GM23338 (cell line): Measurements from ENCODE around the gene FOXJ1. TPM values are rescaled to one million over a fixed set of nuclear protein-coding genes. Genes with fewer than 3 reads are reported as not detected.

Experiments
- ATAC-seq: fragments of 200-7000 bp; cut with Tn5 transposase; 3 replicates; pipeline ENCODE4 v1.9.1; 2020
- DNase-seq: peaks from one replicate; pipeline ENCODE4 v3.0.0-alpha.2; 2015; ENCODE audit warnings: low spot score
- H2AFZ ChIP-seq: fragments of 200-600 bp; sonication (generic); 2 replicates; pipeline ENCODE4 v1.8.0; 2016; ENCODE audit warnings: antibody characterized with exemption, mild to moderate bottlenecking, moderate library complexity
- H3F3A ChIP-seq: fragments of 200-600 bp; sonication (generic); replicated peaks from 2 replicates; pipeline ENCODE4 v1.8.0; 2017; ENCODE audit warnings: antibody characterized with exemption, mixed run types, low read depth
- H3K27ac ChIP-seq: fragments of 200-600 bp; sonication (generic); 2 replicates; pipeline ENCODE4 v1.6.1; 2016; ENCODE audit warnings: low read depth
- H3K27me3 ChIP-seq: fragments of 200-600 bp; sonication (generic); 2 replicates; pipeline ENCODE4 v1.8.0; 2016; ENCODE audit warnings: mild to moderate bottlenecking, mixed run types, moderate library complexity; ENCODE audit not compliant: insufficient read depth
- H3K36me3 ChIP-seq: fragments of 200-600 bp; sonication (generic); 2 replicates; pipeline ENCODE4 v1.8.0; 2016; ENCODE audit warnings: mild to moderate bottlenecking; ENCODE audit not compliant: insufficient read depth
- H3K4me1 ChIP-seq: fragments of 200-600 bp; sonication (generic); 2 replicates; pipeline ENCODE4 v1.8.0; 2016; ENCODE audit warnings: mild to moderate bottlenecking, moderate library complexity; ENCODE audit not compliant: insufficient read depth
- H3K4me2 ChIP-seq: fragments of 200-600 bp; sonication (generic); 2 replicates; pipeline ENCODE4 v1.7.1; 2017; ENCODE audit warnings: mixed run types
- H3K4me3 ChIP-seq: fragments of 200-600 bp; sonication (generic); 2 replicates; pipeline ENCODE4 v1.6.1; 2016; ENCODE audit warnings: mixed run types
- H3K79me2 ChIP-seq: fragments of 200-600 bp; sonication (generic); replicated peaks from 2 replicates; pipeline ENCODE4 v1.8.0; 2017; ENCODE audit warnings: mild to moderate bottlenecking; ENCODE audit not compliant: insufficient read depth
- H3K9me2 ChIP-seq: fragments of 200-600 bp; sonication (generic); 2 replicates; pipeline ENCODE4 v1.8.0; 2017; ENCODE audit not compliant: insufficient read depth
- H4K20me1 ChIP-seq: fragments of 200-600 bp; sonication (generic); replicated peaks from 2 replicates; pipeline ENCODE4 v1.8.0; 2017; ENCODE audit warnings: mild to moderate bottlenecking; ENCODE audit not compliant: insufficient read depth
- H3K27ac Mint-ChIP-seq: 2 replicates; pipeline ENCODE4 v1.8.0; 2020; ENCODE audit warnings: inconsistent platforms, mild to moderate bottlenecking, moderate library complexity, mixed read lengths
- H3K27me3 Mint-ChIP-seq: 3 replicates; pipeline ENCODE4 v1.8.0; 2022; ENCODE audit warnings: low read depth, mild to moderate bottlenecking, moderate library complexity, mixed read lengths, inconsistent platforms; ENCODE audit not compliant: insufficient read depth, poor library complexity
- H3K36me3 Mint-ChIP-seq: 3 replicates; pipeline ENCODE4 v1.8.0; 2021; ENCODE audit warnings: low read depth, mild to moderate bottlenecking, inconsistent platforms, moderate library complexity, mixed read lengths
- H3K4me1 Mint-ChIP-seq: 3 replicates; pipeline ENCODE4 v1.8.0; 2020; ENCODE audit warnings: mild to moderate bottlenecking, inconsistent platforms, mixed read lengths
- H3K4me3 Mint-ChIP-seq: 3 replicates; pipeline ENCODE4 v1.8.0; 2021; ENCODE audit warnings: moderate library complexity, mild to moderate bottlenecking, inconsistent platforms, mixed read lengths
- H3K9me3 Mint-ChIP-seq: 3 replicates; pipeline ENCODE4 v1.8.0; 2020; ENCODE audit warnings: moderate library complexity, mild to moderate bottlenecking, inconsistent platforms, mixed read lengths
- CREB1 ChIP-seq: fragments of 250-450 bp; sonication (Bioruptor Pico); IDR thresholded peaks from 2 replicates; pipeline ENCODE4 v1.5.0; 2020; ENCODE audit warnings: low read depth, mild to moderate bottlenecking, moderate library complexity
- EZH2 ChIP-seq: fragments of 200-600 bp; sonication (generic); IDR thresholded peaks from one replicate; pipeline ENCODE4 v1.8.0; 2017; ENCODE audit warnings: antibody characterized with exemption, mild to moderate bottlenecking, low read depth; ENCODE audit not compliant: unreplicated experiment
- EZH2phosphoT487 ChIP-seq: fragments of 200-600 bp; sonication (generic); IDR thresholded peaks from one replicate; pipeline ENCODE4 v1.8.1; 2018; ENCODE audit warnings: antibody characterized with exemption; ENCODE audit not compliant: unreplicated experiment
- JUNB ChIP-seq: IDR thresholded peaks from one replicate; pipeline ENCODE4 v1.6.1; 2016; ENCODE audit warnings: antibody characterized with exemption; ENCODE audit not compliant: unreplicated experiment
- NANOG ChIP-seq: IDR thresholded peaks from 2 replicates; pipeline ENCODE4 v1.6.1; 2016; ENCODE audit warnings: antibody characterized with exemption, borderline replicate concordance
- POLR2AphosphoS5 ChIP-seq: IDR thresholded peaks from 2 replicates; pipeline ENCODE4 v1.6.1; 2016; ENCODE audit warnings: antibody characterized with exemption, low read depth
- STAT1 ChIP-seq: IDR thresholded peaks from one replicate; pipeline ENCODE4 v1.6.1; 2016; ENCODE audit warnings: antibody characterized with exemption; ENCODE audit not compliant: unreplicated experiment
- ZNF114 ChIP-seq: fragments of 250-450 bp; sonication (Bioruptor Pico); IDR thresholded peaks from 2 replicates; pipeline ENCODE4 v1.5.0; 2020; ENCODE audit warnings: mild to moderate bottlenecking, moderate library complexity
- ZNF331 ChIP-seq: fragments of 250-450 bp; sonication (Bioruptor Pico); IDR thresholded peaks from 2 replicates; pipeline ENCODE4 v1.5.0; 2020; ENCODE audit warnings: low read depth, mild to moderate bottlenecking, moderate library complexity
- ZNF462 ChIP-seq: fragments of 250-450 bp; sonication (Bioruptor Pico); IDR thresholded peaks from 2 replicates; pipeline ENCODE4 v1.5.0; 2020; ENCODE audit warnings: mild to moderate bottlenecking, moderate library complexity
- polyA plus RNA-seq: library from polyadenylated mRNA; unstranded; fragments of >200 nt; fragmentation: Nextera tagmentation; extraction: Ambion mirVana; gene quantifications from 2 replicates; pipeline ENCODE4 v1.2.1, GENCODE V29; 2016
- total RNA-seq: library from RNA; depleted of rRNA; stranded (reverse); fragments of >200 nt; shearing (Covaris generic); gene quantifications from 2 replicates; pipeline ENCODE4 v1.2.3, GENCODE V29; 2014
- TF ChIP-seq, protein P1 (sequence below): IDR thresholded peaks from 2 replicates; pipeline ENCODE4 v1.6.1; 2016; ENCODE audit warnings: antibody characterized with exemption
- TF ChIP-seq, protein P2 (sequence below), 2 experiments: fragments of 200-600 bp in 1 of 2; sonication (generic) in 1 of 2; conservative IDR thresholded peaks; 2 replicates each; pipeline versions ENCODE4 v1.5.1 to v1.6.1; 2016 to 2017; ENCODE audit warnings: antibody characterized with exemption in 2 of 2, low read depth in 2 of 2, mild to moderate bottlenecking in 2 of 2, moderate library complexity in 1 of 2
- TF ChIP-seq, protein P3 (sequence below): IDR thresholded peaks from one replicate; pipeline ENCODE4 v1.6.1; 2018; ENCODE audit warnings: antibody characterized with exemption; ENCODE audit not compliant: unreplicated experiment

Gene FOXJ1
- total and polyA plus RNA-seq, 2 experiments from 2014 or later = 2.3 to 12.3 TPM

GRCh38 chr17:76157759-76158158 is 16.7 kb upstream of the FOXJ1 start:
- Histone ChIP-seq H3K27me3 (no peaks in the 10 kb centered on the region), H2AFZ (no peak overlapping the region), H3F3A (peaks cover 2% of the 10 kb centered on the region; the same call in 1 of the 2 replicates), H4K20me1 (no peaks in the 10 kb centered on the region), H3K27ac (no peak overlapping the region), H3K4me3 (no peak overlapping the region), H3K36me3 (no peaks in the 10 kb centered on the region), H3K4me2 (no peak overlapping the region), H3K4me1 (peaks cover 8% of the 10 kb centered on the region), H3K9me2 (no peaks in the 10 kb centered on the region), H3K79me2 (no peaks in the 10 kb centered on the region)
- TF ChIP-seq CREB1 (CRISPR knock-in tag) (no peak), JUNB (no peak), POLR2AphosphoS5 (no peak), ZNF331 (no peak), EZH2 (no peak), STAT1 (no peak), ZNF114 (no peak), NANOG (no peak), ZNF462 (CRISPR knock-in tag) (no peak), EZH2phosphoT487 (no peak)
- TF ChIP-seq, protein P1, sequence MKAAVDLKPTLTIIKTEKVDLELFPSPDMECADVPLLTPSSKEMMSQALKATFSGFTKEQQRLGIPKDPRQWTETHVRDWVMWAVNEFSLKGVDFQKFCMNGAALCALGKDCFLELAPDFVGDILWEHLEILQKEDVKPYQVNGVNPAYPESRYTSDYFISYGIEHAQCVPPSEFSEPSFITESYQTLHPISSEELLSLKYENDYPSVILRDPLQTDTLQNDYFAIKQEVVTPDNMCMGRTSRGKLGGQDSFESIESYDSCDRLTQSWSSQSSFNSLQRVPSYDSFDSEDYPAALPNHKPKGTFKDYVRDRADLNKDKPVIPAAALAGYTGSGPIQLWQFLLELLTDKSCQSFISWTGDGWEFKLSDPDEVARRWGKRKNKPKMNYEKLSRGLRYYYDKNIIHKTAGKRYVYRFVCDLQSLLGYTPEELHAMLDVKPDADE = no peak
- TF ChIP-seq, protein P2, sequence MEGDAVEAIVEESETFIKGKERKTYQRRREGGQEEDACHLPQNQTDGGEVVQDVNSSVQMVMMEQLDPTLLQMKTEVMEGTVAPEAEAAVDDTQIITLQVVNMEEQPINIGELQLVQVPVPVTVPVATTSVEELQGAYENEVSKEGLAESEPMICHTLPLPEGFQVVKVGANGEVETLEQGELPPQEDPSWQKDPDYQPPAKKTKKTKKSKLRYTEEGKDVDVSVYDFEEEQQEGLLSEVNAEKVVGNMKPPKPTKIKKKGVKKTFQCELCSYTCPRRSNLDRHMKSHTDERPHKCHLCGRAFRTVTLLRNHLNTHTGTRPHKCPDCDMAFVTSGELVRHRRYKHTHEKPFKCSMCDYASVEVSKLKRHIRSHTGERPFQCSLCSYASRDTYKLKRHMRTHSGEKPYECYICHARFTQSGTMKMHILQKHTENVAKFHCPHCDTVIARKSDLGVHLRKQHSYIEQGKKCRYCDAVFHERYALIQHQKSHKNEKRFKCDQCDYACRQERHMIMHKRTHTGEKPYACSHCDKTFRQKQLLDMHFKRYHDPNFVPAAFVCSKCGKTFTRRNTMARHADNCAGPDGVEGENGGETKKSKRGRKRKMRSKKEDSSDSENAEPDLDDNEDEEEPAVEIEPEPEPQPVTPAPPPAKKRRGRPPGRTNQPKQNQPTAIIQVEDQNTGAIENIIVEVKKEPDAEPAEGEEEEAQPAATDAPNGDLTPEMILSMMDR (conservative IDR thresholded peaks at IDR 0.05; ENCODE audit: low read depth in 2 of 2) = no peak
- TF ChIP-seq, protein P3, sequence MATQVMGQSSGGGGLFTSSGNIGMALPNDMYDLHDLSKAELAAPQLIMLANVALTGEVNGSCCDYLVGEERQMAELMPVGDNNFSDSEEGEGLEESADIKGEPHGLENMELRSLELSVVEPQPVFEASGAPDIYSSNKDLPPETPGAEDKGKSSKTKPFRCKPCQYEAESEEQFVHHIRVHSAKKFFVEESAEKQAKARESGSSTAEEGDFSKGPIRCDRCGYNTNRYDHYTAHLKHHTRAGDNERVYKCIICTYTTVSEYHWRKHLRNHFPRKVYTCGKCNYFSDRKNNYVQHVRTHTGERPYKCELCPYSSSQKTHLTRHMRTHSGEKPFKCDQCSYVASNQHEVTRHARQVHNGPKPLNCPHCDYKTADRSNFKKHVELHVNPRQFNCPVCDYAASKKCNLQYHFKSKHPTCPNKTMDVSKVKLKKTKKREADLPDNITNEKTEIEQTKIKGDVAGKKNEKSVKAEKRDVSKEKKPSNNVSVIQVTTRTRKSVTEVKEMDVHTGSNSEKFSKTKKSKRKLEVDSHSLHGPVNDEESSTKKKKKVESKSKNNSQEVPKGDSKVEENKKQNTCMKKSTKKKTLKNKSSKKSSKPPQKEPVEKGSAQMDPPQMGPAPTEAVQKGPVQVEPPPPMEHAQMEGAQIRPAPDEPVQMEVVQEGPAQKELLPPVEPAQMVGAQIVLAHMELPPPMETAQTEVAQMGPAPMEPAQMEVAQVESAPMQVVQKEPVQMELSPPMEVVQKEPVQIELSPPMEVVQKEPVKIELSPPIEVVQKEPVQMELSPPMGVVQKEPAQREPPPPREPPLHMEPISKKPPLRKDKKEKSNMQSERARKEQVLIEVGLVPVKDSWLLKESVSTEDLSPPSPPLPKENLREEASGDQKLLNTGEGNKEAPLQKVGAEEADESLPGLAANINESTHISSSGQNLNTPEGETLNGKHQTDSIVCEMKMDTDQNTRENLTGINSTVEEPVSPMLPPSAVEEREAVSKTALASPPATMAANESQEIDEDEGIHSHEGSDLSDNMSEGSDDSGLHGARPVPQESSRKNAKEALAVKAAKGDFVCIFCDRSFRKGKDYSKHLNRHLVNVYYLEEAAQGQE = no peak
- no peak for ATAC-seq
- Mint-ChIP-seq H3K9me3 (no peaks in the 10 kb centered on the region), H3K27me3 (peaks cover 1% of the 10 kb centered on the region), H3K4me1 (peaks cover 27% of the 10 kb centered on the region), H3K4me3 (no peak overlapping the region; the same call in 2 of the 3 replicates), H3K27ac (no peak overlapping the region; the same call in 1 of the 2 replicates), H3K36me3 (peaks cover 5% of the 10 kb centered on the region; the same call in 1 of the 3 replicates)
- no peak for DNase-seq
